ENCODE results near the gene ROBO3. TPM values are rescaled to one million over a fixed set of nuclear protein-coding genes. Genes with fewer than 3 reads are reported as not detected.

The ROBO3 gene
- total and polyA plus RNA-seq, 2 donors (not counting 3 experiments of a cell fraction or from before 2014, with no cell fraction given), result 27.1 to 65.4 TPM

DNA sequence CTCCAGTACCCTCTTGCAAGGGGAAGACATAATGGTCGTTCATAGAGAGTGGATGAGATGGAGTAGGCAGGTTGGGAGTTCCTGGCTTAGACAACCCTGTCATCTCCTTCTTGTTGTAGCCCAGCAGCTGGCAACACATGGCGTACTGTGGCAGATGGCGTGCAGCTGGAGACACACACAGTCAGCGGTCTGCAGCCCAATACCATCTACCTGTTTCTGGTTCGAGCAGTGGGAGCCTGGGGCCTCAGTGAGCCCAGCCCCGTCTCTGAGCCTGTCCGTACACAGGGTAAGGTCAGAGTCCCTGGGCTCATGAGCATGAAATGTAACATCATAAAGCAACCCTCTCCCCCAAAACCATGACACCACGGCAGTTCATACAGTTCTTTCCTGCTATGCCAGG lies 8.7 kb downstream of the ROBO3 start:
- Histone ChIP-seq H3K27me3 (ENCODE audit: control insufficient read depth in 2 of 2, insufficient read depth in 2 of 2, low read length in 2 of 2) (peaks cover 40 to 47% of the 10 kb centered on the region in 2 experiments), H3K79me2 (ENCODE audit: control insufficient read depth, insufficient read depth, low read length) (no peaks in the 10 kb centered on the region), H2AFZ (ENCODE audit: low read depth, low read length) (no peak overlapping the region), H3K36me3 (ENCODE audit: control insufficient read depth in 2 of 2, extremely low read depth in 1 of 2, insufficient read depth in 2 of 2, low read length in 2 of 2) (no peaks in the 10 kb centered on the region), H3K4me3 (replicated peaks in 1 of 3; ENCODE audit: insufficient read depth in 1 of 3, low read depth in 1 of 3, low read length in 3 of 3) (no peak overlapping the region), H3K9me1 (replicated peaks; ENCODE audit: control insufficient read depth, extremely low read depth, insufficient read depth, low read length) (no peaks in the 10 kb centered on the region), H3K9me3 (replicated peaks; ENCODE audit: control insufficient read depth, insufficient read depth, low read length) (no peaks in the 10 kb centered on the region), H3K27ac (ENCODE audit: insufficient read depth, low read depth, low read length) (no peak overlapping the region), H3K9ac (replicated peaks; ENCODE audit: extremely low read depth, insufficient read depth, low read length) (no peak overlapping the region), H4K20me1 (replicated peaks; ENCODE audit: control insufficient read depth, extremely low read depth, insufficient read depth, low read length) (no peaks in the 10 kb centered on the region), H3K4me2 (ENCODE audit: insufficient read depth, low read length) (no peak overlapping the region), H3K4me1 (ENCODE audit: control insufficient read depth, extremely low read depth, insufficient read depth, low read length) (peaks cover 21% of the 10 kb centered on the region)
- intact Hi-C loops (cut with micrococcal nuclease), result no loop called here
- dilution Hi-C loops (cut with MboI; ENCODE audit: extremely low pct_ligation_motif_present, low sequenced_read_pairs), result no loop called here
- FAIRE-seq (no peak), DNase-seq (ENCODE audit: low read depth, low spot score) (no peak)
- ChIA-PET CTCF (no interaction called here), POLR2A (no interaction called here)
- no TSS peak for BruUV-seq (replicated peaks)
- TF ChIP-seq, protein P1, sequence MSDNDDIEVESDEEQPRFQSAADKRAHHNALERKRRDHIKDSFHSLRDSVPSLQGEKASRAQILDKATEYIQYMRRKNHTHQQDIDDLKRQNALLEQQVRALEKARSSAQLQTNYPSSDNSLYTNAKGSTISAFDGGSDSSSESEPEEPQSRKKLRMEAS (IDR thresholded peaks at IDR 0.05; ENCODE audit: insufficient read depth, insufficient read length), result no peak
- no peak for TF ChIP-seq GATA2 (IDR thresholded peaks at IDR 0.05; ENCODE audit: insufficient read depth, insufficient read length, low read depth, low read length)
- no peak for TF ChIP-seq POLR2AphosphoS5 (IDR thresholded peaks at IDR 0.05; ENCODE audit: insufficient read depth, low read depth, low read length)
- no peak for TF ChIP-seq EZH2 (IDR thresholded peaks at IDR 0.05; ENCODE audit: borderline replicate concordance, low read depth, low read length, severe bottlenecking)
- no peak for TF ChIP-seq MYC (IDR thresholded peaks at IDR 0.05; ENCODE audit: low read depth, low read length)
- no peak for TF ChIP-seq JUN (IDR thresholded peaks at IDR 0.05; ENCODE audit: borderline replicate concordance, insufficient read depth, insufficient read length, low read depth)
- TF ChIP-seq FOS (IDR thresholded peaks at IDR 0.05; ENCODE audit: borderline replicate concordance, insufficient read depth, low read length), result no peak
- no peak for TF ChIP-seq POLR2A (IDR thresholded peaks at IDR 0.05; ENCODE audit: low read depth, low read length)
- TF ChIP-seq, protein P2, sequence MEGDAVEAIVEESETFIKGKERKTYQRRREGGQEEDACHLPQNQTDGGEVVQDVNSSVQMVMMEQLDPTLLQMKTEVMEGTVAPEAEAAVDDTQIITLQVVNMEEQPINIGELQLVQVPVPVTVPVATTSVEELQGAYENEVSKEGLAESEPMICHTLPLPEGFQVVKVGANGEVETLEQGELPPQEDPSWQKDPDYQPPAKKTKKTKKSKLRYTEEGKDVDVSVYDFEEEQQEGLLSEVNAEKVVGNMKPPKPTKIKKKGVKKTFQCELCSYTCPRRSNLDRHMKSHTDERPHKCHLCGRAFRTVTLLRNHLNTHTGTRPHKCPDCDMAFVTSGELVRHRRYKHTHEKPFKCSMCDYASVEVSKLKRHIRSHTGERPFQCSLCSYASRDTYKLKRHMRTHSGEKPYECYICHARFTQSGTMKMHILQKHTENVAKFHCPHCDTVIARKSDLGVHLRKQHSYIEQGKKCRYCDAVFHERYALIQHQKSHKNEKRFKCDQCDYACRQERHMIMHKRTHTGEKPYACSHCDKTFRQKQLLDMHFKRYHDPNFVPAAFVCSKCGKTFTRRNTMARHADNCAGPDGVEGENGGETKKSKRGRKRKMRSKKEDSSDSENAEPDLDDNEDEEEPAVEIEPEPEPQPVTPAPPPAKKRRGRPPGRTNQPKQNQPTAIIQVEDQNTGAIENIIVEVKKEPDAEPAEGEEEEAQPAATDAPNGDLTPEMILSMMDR (IDR thresholded peaks at IDR 0.05; ENCODE audit: extremely low read depth in 1 of 2, insufficient read depth in 1 of 2, low read depth in 1 of 2, low read length in 2 of 2), result no peak
